ENCODE results near the gene PTPRU.
"Not testable (repeated sequence)": the region's sequence is repeated elsewhere in the genome, so short reads cannot be mapped to it uniquely, and the experiment has no call there.

PTPRU gene

GRCh38 chr1:29303201-29304024 is 67.1 kb downstream of the PTPRU start:
- intact Hi-C loops (cut with DNase I), result no loop called here
- DNase-seq, result peak in 34 of 42 donors; percentile 6 to 73 (median 39)

- intact Hi-C loops (cut with DNase I), result no loop called here
- no peak for DNase-seq
Measured at GRCh38 chr1:29304025-29304684, 67.8 kb downstream of the PTPRU start.

- DNase-seq, result no peak
- intact Hi-C loops (cut with DNase I), result no loop called here
Measured at GRCh38 chr1:29305943-29306342, 69.6 kb downstream of the PTPRU start.

- DNase-seq, result no peak
- intact Hi-C loops (cut with DNase I), result no loop called here
Measured at GRCh38 chr1:29306471-29307140, 70.3 kb downstream of the PTPRU start.

- DNase-seq, result no peak
- intact Hi-C loops (cut with DNase I), result no loop called here
Measured at GRCh38 chr1:29309075-29309474, 72.8 kb downstream of the PTPRU start.

- no peak for DNase-seq
- intact Hi-C loops (cut with DNase I), result no loop called here
Measured at GRCh38 chr1:29309621-29310020, 73.3 kb downstream of the PTPRU start.

GRCh38 chr1:29310616-29311180 is 74.4 kb downstream of the PTPRU start:
- DNase-seq, result no peak
- intact Hi-C loops (cut with DNase I), result no loop called here

- DNase-seq, result no peak
Measured at GRCh38 chr1:29311352-29312030, 75.2 kb downstream of the PTPRU start.

GRCh38 chr1:29312469-29313461 is 76.4 kb downstream of the PTPRU start:
- peak in 1 of 42 donors; percentile 20 for DNase-seq

More at GRCh38 chr1:29311352-29312030, 75.2 kb downstream of the PTPRU start:
- intact Hi-C loops (cut with DNase I), result no loop called here

GRCh38 chr1:29314685-29315084 is 78.4 kb downstream of the PTPRU start:
- intact Hi-C loops (cut with DNase I), result not testable (repeated sequence)

More at GRCh38 chr1:29312469-29313461, 76.4 kb downstream of the PTPRU start:
- intact Hi-C loops (cut with DNase I), result no loop called here

GRCh38 chr1:29315262-29315661 is 78.9 kb downstream of the PTPRU start:
- intact Hi-C loops (cut with DNase I), result no loop called here
- DNase-seq, result peak in 3 of 42 donors; percentile 16 to 23 (median 23)

More at GRCh38 chr1:29314685-29315084, 78.4 kb downstream of the PTPRU start:
- DNase-seq, result not testable (repeated sequence)

GRCh38 chr1:29315876-29316275 is 79.6 kb downstream of the PTPRU start:
- DNase-seq, result peak in 2 of 42 donors; percentile 9 to 18

GRCh38 chr1:29317063-29317915 is 81.0 kb downstream of the PTPRU start:
- DNase-seq, result peak in 3 of 42 donors; percentile 18 to 40 (median 27)
- intact Hi-C loops (cut with DNase I), result no loop called here

More at GRCh38 chr1:29315876-29316275, 79.6 kb downstream of the PTPRU start:
- intact Hi-C loops (cut with DNase I), result no loop called here

GRCh38 chr1:29317916-29318530 is 81.7 kb downstream of the PTPRU start:
- intact Hi-C loops (cut with DNase I), result no loop called here
- DNase-seq, result peak in 2 of 42 donors; percentile 15 to 25

GRCh38 chr1:29318724-29319123 is 82.4 kb downstream of the PTPRU start:
- intact Hi-C loops (cut with DNase I), result no loop called here
- DNase-seq, result peak in 2 of 42 donors; percentile 20 to 33

Data from head of caudate nucleus (tissue), 42 donors.